Liver (tissue), 3 donors: ENCODE results near the gene NPIPB12.
"Not testable (repeated sequence)": the region's sequence is repeated elsewhere in the genome, so short reads cannot be mapped to it uniquely, and the experiment has no call there.

Source experiments
- CTCF ChIP-seq: fragments of 150-350 bp; IDR thresholded peaks from 2 replicates; pipeline ENCODE4 v1.5.1; 2017; ENCODE audit warnings: improper control_type of control experiment, low read depth, low read length; ENCODE audit not compliant: missing input control
- EGR1 ChIP-seq, 2 donors: IDR thresholded peaks; 2 replicates each; pipeline ENCODE4 v1.6.1; 2016 to 2018; ENCODE audit warnings: antibody characterized with exemption in 2 of 2, low read depth in 2 of 2
- RXRA ChIP-seq, 2 donors: IDR thresholded peaks; 2 replicates each; pipeline ENCODE4 v1.6.1; 2017 to 2018; ENCODE audit warnings: antibody characterized with exemption in 2 of 2, mild to moderate bottlenecking in 1 of 2
- YY1 ChIP-seq: IDR thresholded peaks from 2 replicates; pipeline ENCODE4 v1.6.1; 2016; ENCODE audit warnings: antibody characterized with exemption, mild to moderate bottlenecking
- donor health status: healthy.
- donor health status: healthy.

GRCh38 chr16:29472065-29472464, 34.1 kb downstream of the NPIPB12 start:
- TF ChIP-seq RXRA (IDR thresholded peaks at IDR 0.05); CTCF; YY1; EGR1 (IDR thresholded peaks at IDR 0.05; ENCODE audit: low read depth in 2 of 2): not testable (repeated sequence)
